ENCODE measurements around the gene HIF3A.
"Not testable (repeated sequence)": the region's sequence is repeated elsewhere in the genome, so short reads cannot be mapped to it uniquely, and the experiment has no call there.

HIF3A gene

DNA sequence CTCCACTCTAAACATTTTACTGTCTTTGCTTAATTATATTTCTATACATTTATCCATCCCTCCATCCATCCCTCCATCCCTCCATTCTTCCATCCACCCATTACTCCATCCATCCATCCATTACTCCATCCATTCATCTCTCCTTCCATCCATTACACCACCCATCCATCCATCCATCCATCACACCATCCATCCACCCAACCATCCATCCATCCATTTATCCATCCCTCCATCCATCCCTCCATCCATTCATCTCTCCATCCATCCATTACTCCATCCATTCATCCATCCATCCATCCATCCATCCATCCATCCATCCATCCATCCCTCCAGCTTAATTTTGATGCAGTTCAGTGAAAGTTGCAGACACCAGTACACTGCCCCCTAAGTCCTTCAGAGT is 5.0 kb upstream of the HIF3A start:
- no peak for DNase-seq (ENCODE audit: low read depth, low spot score)

DNA sequence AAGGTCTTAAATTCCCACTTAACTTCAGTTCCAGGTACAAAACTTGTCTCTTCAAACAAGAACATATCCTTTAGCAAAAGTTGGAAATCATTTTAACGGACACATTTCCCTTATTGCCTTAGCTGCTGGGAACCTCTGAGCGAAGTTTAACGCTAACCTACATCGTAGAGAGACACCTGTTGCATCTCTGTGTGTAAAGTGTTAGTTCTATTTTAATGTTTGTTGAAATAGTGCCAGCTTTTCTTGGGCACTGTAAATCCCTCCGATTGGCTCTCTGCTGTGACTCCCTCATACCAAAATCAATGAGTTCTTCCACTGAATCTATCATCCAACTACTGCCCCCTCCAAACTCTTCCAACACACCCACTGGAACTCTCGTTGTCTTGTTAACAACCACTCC is 2.3 kb upstream of the HIF3A start:
- no peak for DNase-seq (ENCODE audit: low read depth, low spot score)

- no peak for DNase-seq (ENCODE audit: low read depth, low spot score)
Observed at GRCh38 chr19:46295401-46296201, 1.2 kb upstream of the HIF3A start.

GRCh38 chr19:46296202-46296480 is 701 bp upstream of the HIF3A start:
- DNase-seq (ENCODE audit: low read depth, low spot score) = no peak

DNA sequence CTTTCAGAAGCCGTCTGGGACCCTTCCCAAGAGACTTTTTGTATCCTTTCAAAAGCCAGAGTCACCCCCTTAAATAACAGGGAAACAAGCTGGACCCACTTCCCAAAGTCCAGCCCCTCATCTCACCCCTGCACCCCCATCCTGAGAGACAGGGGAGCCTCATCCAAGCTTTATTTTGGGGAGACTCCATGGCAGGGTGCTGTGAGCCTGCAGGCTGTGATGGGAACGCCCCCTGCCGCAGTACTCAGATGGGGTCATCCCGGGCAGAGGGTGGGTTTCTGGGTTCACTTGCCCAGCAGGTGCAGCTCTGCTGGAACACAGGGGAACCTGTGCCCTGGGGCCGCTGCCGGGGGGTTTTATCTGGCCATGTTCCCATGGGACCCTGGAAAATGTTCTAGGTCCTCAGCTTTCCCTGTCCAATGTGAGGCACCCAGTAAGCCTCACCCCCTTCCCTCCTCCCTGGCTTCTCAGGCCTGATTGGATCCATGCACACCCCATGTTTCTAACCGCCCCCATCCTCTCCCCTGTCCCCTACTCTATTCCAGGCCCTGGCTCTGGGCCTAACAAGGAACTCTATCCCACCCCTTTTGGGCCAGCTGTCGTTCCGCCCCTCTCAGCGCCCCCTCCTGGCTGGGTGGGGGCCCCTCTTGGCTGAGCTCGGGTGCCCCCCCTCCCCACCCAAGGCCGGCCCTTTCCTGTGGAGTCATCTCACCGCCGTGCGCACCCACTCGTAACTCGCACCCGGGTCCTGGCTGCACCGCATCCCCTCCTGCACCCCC is 1.0 kb downstream of the HIF3A start:
- no peak for DNase-seq (ENCODE audit: low read depth, low spot score)

- no peak for DNase-seq (ENCODE audit: low read depth, low spot score)
Observed at GRCh38 chr19:46298479-46299003, 1.7 kb downstream of the HIF3A start.

DNA sequence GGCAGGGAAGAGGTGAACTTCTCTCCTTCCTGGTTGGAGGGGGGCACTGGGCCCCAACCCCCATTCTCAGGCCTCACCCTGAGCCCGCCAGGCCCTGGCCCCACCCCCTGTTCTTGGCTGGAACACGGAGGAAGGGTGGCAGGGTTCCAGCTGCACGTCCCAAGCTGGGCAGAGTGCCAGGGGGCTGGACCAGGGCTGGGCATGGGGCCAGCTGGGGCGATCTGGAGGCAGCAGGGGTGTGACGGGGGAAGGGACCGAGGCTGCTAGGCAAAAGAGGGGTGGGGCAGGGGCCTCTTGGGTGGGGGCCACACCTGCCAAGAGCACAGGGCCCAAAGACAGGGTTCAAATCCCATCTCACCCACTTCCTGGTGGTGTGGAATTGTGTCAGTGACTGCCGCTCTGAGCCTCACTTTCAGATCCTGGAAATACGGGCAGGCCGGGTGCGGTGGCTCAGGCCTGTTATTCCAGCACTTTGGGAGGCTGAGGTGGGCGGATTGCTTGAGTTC is 2.2 kb downstream of the HIF3A start:
- DNase-seq (ENCODE audit: low read depth, low spot score) = no peak

- DNase-seq (ENCODE audit: low read depth, low spot score) = no peak
Observed at GRCh38 chr19:46299695-46300094, 2.9 kb downstream of the HIF3A start.

- no peak for DNase-seq (ENCODE audit: low read depth, low spot score)
Observed at GRCh38 chr19:46303322-46303690, 6.5 kb downstream of the HIF3A start.

DNA sequence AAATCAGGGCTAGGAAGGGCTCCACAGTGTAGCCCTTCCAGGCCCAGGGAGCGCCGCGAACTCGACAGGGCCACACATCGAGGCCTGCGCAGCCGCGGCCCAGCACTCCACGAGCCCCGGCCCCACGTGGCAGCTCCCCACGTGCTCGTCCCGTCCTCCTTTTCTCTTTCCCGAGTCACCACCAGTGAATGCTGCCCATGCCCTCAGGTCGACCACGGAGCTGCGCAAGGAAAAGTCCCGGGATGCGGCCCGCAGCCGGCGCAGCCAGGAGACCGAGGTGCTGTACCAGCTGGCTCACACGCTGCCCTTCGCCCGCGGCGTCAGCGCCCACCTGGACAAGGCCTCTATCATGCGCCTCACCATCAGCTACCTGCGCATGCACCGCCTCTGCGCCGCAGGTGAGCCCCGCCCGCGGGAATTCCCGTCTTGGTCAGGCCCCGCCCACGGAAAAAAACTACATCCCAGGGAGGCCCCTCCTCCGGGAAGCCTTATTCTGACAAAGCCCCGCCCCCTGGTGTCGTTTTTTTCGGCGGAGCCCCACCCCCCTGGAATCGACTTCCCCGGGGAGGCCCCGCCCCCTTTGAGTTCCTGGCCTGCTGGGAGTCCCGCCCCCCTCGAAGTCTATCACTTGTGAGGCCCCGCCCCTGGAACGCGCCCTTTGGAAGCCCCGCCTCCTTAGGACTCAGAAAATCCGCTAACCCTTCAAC is 7.0 kb downstream of the HIF3A start:
- peak; percentile 97 for DNase-seq (ENCODE audit: low read depth, low spot score)

GRCh38 chr19:46306501-46306900 is 9.7 kb downstream of the HIF3A start:
- no peak for DNase-seq (ENCODE audit: low read depth, low spot score)

- no peak for DNase-seq (ENCODE audit: low read depth, low spot score)
Observed at GRCh38 chr19:46308510-46308909, 11.7 kb downstream of the HIF3A start.

DNA sequence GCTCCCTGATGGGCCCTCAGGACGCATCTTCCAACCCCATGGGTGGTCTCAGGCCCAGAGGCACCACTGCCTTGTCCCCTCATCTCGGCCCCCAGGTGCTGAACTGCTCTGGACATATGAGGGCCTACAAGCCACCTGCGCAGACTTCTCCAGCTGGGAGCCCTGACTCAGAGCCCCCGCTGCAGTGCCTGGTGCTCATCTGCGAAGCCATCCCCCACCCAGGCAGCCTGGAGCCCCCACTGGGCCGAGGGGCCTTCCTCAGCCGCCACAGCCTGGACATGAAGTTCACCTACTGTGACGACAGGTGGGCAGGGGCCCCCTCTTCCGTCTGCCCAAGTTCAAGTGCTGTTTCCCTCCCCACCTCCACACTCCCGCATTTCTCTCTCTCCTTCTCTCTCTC is 12.2 kb downstream of the HIF3A start:
- no peak for DNase-seq (ENCODE audit: low read depth, low spot score)

- no peak for DNase-seq (ENCODE audit: low read depth, low spot score)
Observed at GRCh38 chr19:46311444-46311843, 14.6 kb downstream of the HIF3A start.

DNA sequence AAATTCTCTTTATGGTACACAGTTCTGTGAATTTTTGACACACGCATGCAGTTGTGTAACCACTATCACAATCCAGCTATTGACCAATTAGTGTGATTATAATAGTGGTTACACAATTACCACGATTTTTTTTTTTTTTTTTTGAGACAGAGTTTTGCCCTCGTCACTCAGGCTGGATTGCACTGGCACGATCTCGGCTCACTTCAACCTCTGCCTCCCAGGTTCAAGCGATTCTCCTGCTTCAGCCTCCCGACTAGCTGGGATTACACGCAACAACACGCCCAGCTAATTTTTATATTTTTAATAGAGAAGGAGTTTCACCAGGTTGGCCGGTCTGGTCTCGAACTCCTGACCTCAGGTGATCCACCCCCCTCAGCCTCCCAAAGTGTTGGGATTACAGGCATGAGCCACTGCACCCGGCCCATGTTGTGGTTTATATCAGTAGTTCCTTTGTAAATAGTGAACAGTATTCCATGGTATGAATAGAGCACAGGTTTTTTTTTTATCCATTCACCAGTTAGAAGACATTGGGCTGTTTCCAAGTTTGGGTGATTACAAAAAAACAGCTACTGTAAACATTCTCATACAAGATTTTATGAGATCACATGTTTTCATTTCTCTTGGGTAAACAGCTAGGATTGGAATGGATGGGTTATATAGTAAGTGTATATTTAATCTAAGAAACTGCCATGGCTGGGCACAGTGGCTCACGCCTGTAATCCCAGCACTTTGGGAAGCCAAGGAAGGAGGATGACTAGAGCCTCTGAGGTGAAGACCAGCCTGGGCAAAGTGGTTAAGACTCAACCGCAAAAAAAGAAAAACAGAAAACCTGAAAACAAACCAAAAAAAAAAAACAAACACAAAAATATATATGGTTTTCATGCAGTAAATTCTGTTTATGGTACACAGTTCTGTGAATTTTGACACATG is 17.0 kb downstream of the HIF3A start:
- not testable (repeated sequence) for DNase-seq (ENCODE audit: low read depth, low spot score)

DNA sequence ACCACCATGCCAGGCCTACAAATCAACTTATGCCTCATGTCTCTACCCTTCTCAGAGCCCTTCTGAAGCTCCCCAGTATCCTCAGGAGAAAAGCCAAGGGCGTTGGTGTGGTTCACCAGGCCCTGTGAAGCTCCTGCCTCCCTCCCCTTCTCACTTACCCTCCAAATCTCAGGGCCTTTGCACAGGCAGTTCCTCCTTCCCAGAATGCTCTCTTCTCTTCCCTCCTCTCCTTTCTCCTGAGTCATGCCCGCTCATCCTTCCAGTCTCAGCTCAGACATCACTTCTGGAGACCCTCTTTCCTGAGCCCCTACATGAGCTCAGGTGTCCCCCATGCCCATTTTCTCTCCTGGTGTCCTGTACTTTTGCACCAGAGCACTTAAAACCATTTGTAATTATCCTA is 20.5 kb downstream of the HIF3A start:
- no peak for DNase-seq (ENCODE audit: low read depth, low spot score)

GRCh38 chr19:46319613-46320012 is 22.8 kb downstream of the HIF3A start:
- no peak for DNase-seq (ENCODE audit: low read depth, low spot score)

DNA sequence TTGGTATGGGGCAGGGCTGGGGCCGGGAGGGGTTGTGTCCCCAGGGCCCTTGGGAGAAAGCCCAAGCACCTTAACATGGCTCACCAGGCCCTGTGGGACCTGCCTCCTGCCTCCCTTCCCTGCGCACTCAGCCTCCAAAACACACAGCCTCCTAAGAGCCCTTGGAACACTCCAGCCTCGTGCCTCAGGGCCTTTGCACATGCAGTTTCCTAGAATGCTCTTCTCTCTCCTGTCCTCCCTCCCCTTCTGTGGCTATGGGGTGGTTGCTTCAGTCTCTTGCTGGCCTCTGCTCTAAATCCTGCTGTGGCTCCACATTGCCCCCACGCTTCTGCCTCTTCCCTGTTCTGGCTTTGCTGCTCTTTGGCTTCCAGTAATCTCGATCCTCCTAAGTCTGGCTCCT is 23.7 kb downstream of the HIF3A start:
- DNase-seq (ENCODE audit: low read depth, low spot score) = no peak

DNA sequence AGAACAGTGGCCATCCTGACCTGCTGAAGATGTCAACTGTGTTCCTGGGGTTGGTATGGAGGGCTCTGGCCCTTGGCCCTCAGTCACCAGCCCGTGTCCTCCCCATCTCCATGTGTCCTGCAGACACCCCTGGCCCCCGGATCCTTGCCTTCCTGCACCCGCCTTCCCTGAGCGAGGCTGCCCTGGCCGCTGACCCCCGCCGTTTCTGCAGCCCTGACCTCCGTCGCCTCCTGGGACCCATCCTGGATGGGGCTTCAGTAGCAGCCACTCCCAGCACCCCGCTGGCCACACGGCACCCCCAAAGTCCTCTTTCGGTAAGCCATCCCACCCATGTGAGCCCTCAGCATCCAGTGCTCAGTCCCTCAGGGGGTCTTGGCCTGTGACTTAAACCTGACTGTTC is 24.8 kb downstream of the HIF3A start:
- no peak for DNase-seq (ENCODE audit: low read depth, low spot score)

DNA sequence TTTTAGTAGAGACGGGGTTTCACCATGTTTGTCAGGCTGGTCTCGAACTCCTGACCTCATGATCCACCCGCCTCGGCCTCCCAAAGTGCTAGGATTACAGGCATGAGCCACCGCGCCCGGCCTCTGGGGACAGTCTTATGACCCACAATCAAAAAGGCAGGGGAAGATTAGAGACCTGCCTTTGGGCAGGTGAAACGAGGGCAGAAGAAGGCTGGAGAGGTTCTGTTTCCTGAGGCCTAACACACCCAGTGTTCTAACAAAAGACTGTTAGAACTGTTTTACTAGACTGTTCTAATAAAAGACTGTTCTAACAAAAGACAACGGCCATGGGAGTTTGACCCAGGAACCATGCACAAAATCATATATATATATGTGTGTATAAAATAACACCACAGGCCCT is 26.4 kb downstream of the HIF3A start:
- not testable (repeated sequence) for DNase-seq (ENCODE audit: low read depth, low spot score)

- DNase-seq (ENCODE audit: low read depth, low spot score) = no peak
Observed at GRCh38 chr19:46324277-46324676, 27.4 kb downstream of the HIF3A start.

All from ELF-1 (cell line).